Fibroblast of lung (primary cell): ENCODE results near the gene USH1C. TPM values are rescaled to one million over a fixed set of nuclear protein-coding genes. Genes with fewer than 3 reads are reported as not detected.

Source experiments
- DNase-seq, 2 donors: peaks; one replicate each; pipeline versions ENCODE4 v3.0.0 to v3.0.0-alpha.2; 2010; ENCODE audit warnings: low read depth in 2 of 2
- H2AFZ ChIP-seq: 2 replicates; pipeline ENCODE4 v1.5.1; 2012; ENCODE audit warnings: low read length, control low read depth, inconsistent platforms
- H3K27ac ChIP-seq: 2 replicates; pipeline ENCODE4 v1.5.1; 2011; ENCODE audit warnings: low read length, control low read depth; ENCODE audit not compliant: insufficient read depth
- H3K27me3 ChIP-seq: 2 replicates; pipeline ENCODE4 v1.5.1; 2011; ENCODE audit warnings: mild to moderate bottlenecking, low read length; ENCODE audit not compliant: control insufficient read depth, insufficient read depth
- H3K36me3 ChIP-seq: 2 replicates; pipeline ENCODE4 v1.5.1; 2011; ENCODE audit warnings: low read length; ENCODE audit not compliant: control insufficient read depth, insufficient read depth
- H3K4me1 ChIP-seq: 2 replicates; pipeline ENCODE4 v1.5.1; 2011; ENCODE audit warnings: low read length; ENCODE audit not compliant: control insufficient read depth, insufficient read depth; ENCODE audit errors: extremely low read depth
- H3K4me2 ChIP-seq: 2 replicates; pipeline ENCODE4 v1.5.1; 2011; ENCODE audit warnings: low read length, control low read depth; ENCODE audit not compliant: insufficient read depth; ENCODE audit errors: extremely low read depth
- H3K4me3 ChIP-seq, 4 experiments: fragments of 200-600 bp in 1 of 4; sonication (generic) in 1 of 4; replicated peaks in 1 of 4; 2 replicates each; pipeline ENCODE4 v1.5.1; 2011 to 2016; ENCODE audit warnings: low read length in 4 of 4, low read depth in 3 of 4, mild to moderate bottlenecking in 3 of 4, control low read depth in 2 of 4, inconsistent platforms in 1 of 4, mixed read lengths in 1 of 4; ENCODE audit not compliant: insufficient read depth in 1 of 4; ENCODE audit errors: control extremely low read depth in 1 of 4
- H3K79me2 ChIP-seq: 2 replicates; pipeline ENCODE4 v1.5.1; 2012; ENCODE audit warnings: mild to moderate bottlenecking, low read length, inconsistent platforms; ENCODE audit not compliant: control insufficient read depth, insufficient read depth
- H3K9ac ChIP-seq: 2 replicates; pipeline ENCODE4 v1.5.1; 2011; ENCODE audit warnings: mild to moderate bottlenecking, low read length, control low read depth; ENCODE audit not compliant: insufficient read depth
- H3K9me3 ChIP-seq: 2 replicates; pipeline ENCODE4 v1.5.1; 2012; ENCODE audit warnings: low read depth, low read length; ENCODE audit not compliant: control insufficient read depth, insufficient read depth
- H4K20me1 ChIP-seq: 2 replicates; pipeline ENCODE4 v1.5.1; 2011; ENCODE audit warnings: low read length; ENCODE audit not compliant: control insufficient read depth, insufficient read depth; ENCODE audit errors: extremely low read depth
- EZH2 ChIP-seq: IDR thresholded peaks from 2 replicates; pipeline ENCODE4 v1.5.1; 2012; ENCODE audit warnings: low read length, control low read depth, mild to moderate bottlenecking; ENCODE audit errors: missing control alignments
- polyA plus RNA-seq, 2 donors: library from polyadenylated mRNA; depleted of rRNA in 1 of 2; stranded (reverse) in 1 of 2; unstranded in 1 of 2; fragments of >200 nt; gene quantifications; 2 replicates each; pipeline ENCODE4 v1.2.1, GENCODE V29; 2011 to 2012; ENCODE audit warnings: missing spikeins in 1 of 2
- total RNA-seq: library from RNA; depleted of rRNA; stranded (reverse); fragments of >200 nt; gene quantifications from 2 replicates; pipeline ENCODE4 v1.2.1, GENCODE V29; 2014
- TF ChIP-seq, protein P1 (sequence below), 2 donors: IDR thresholded peaks in 1 of 2; conservative IDR thresholded peaks in 1 of 2; 1 replicate in 1 of 2; 2 replicates in 1 of 2; pipeline ENCODE4 v1.5.1; 2011 to 2012; ENCODE audit warnings: low read length in 2 of 2, control low read depth in 1 of 2, inconsistent platforms in 1 of 2, low read depth in 1 of 2, mild to moderate bottlenecking in 1 of 2

The USH1C gene
- total and polyA plus RNA-seq, 2 donors (not counting 1 experiment from before 2014, with no cell fraction given), result not detected

DNA sequence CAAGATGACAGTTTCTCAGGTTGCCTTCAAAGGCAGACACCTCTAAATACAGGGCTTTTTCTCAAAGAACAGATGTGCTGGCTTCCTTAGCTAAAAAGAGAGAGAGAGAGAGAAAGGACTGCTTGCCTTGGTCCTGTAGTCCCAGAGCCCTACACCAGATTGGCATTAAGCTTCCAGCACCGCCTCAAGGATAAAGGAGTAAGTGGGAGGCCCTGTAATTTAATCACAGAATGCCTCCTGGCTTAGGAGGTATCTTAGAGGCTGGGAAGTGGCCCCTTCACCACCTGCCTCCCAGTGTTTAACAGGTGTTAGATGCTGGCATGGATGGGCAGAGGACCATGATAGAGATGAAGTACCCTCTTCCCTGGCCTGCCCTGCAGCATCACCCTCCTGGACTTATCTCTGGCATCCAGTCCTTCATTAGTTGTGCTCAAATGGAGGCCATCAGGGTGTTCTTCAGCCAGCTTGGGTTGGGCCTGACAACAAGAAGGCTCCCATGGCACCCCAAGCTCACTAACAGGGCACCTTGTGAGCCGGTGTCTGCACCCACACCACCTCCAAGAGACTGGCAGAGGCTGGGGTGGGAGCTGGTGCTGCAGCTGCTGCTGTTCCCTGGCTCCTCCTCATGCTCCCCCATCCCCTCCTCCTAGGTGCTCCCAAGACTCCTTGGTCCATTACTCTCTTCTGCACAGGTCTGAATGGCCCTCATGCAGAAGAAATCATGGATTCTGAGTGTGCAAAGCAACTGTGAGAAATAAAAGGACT, 100.1 kb downstream of the USH1C start:
- Histone ChIP-seq H3K27me3 (no peaks in the 10 kb centered on the region), H2AFZ (no peak overlapping the region), H3K4me2 (no peak overlapping the region)

More for the DNA sequence above, 100.1 kb downstream of the USH1C start:
- DNase-seq, result no peak
- Histone ChIP-seq H3K9me3 (no peaks in the 10 kb centered on the region), H3K4me1 (no peaks in the 10 kb centered on the region), H3K4me3 (no peak overlapping the region), H3K9ac (no peak overlapping the region), H3K79me2 (no peaks in the 10 kb centered on the region), H3K36me3 (no peaks in the 10 kb centered on the region), H4K20me1 (no peaks in the 10 kb centered on the region), H3K27ac (no peak overlapping the region)
- no peak for TF ChIP-seq EZH2
- TF ChIP-seq, protein P1, sequence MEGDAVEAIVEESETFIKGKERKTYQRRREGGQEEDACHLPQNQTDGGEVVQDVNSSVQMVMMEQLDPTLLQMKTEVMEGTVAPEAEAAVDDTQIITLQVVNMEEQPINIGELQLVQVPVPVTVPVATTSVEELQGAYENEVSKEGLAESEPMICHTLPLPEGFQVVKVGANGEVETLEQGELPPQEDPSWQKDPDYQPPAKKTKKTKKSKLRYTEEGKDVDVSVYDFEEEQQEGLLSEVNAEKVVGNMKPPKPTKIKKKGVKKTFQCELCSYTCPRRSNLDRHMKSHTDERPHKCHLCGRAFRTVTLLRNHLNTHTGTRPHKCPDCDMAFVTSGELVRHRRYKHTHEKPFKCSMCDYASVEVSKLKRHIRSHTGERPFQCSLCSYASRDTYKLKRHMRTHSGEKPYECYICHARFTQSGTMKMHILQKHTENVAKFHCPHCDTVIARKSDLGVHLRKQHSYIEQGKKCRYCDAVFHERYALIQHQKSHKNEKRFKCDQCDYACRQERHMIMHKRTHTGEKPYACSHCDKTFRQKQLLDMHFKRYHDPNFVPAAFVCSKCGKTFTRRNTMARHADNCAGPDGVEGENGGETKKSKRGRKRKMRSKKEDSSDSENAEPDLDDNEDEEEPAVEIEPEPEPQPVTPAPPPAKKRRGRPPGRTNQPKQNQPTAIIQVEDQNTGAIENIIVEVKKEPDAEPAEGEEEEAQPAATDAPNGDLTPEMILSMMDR (conservative IDR thresholded peaks at IDR 0.05 in 1 of 2, IDR thresholded peaks at IDR 0.05 in 1 of 2; ENCODE audit: low read depth in 1 of 2, low read length in 2 of 2), result no peak

Other genes starting within 250 kb of the USH1C start
- 4.5 and 4.9 TPM in 2 replicates for gene NCR3LG1, start 192.6 kb downstream of the USH1C start, total RNA-seq
- 5.2 and 6.0 TPM in 2 replicates for gene NCR3LG1, start 192.6 kb downstream of the USH1C start, polyA plus RNA-seq
- gene KCNJ11, start 155.8 kb downstream of the USH1C start, total RNA-seq, result not detected in 2 replicates
- not detected in 2 replicates for gene KCNJ11, start 155.8 kb downstream of the USH1C start, polyA plus RNA-seq
- gene ABCC8, start 67.6 kb downstream of the USH1C start, total RNA-seq, result not detected in 2 replicates
- not detected in 2 replicates for gene ABCC8, start 67.6 kb downstream of the USH1C start, polyA plus RNA-seq
- not detected in 2 replicates for gene OTOG, start 2.8 kb upstream of the USH1C start, total RNA-seq
- gene OTOG, start 2.8 kb upstream of the USH1C start, polyA plus RNA-seq, result not detected in 2 replicates
- not detected in 2 replicates for gene MYOD1, start 175.2 kb upstream of the USH1C start, total RNA-seq
- not detected in 2 replicates for gene MYOD1, start 175.2 kb upstream of the USH1C start, polyA plus RNA-seq
- under 0.01 TPM in 1 of 2 replicates, not detected in the other for gene KCNC1, start 190.4 kb upstream of the USH1C start, total RNA-seq
- not detected in 2 replicates for gene KCNC1, start 190.4 kb upstream of the USH1C start, polyA plus RNA-seq